Tibial artery (tissue), 4 donors: Measurements from ENCODE around the gene PARK7.

Experiments
- DNase-seq, 2 donors: peaks; one replicate each; pipeline ENCODE4 v3.0.0-alpha.2; 2019
- H3K27ac ChIP-seq, 2 donors: fragments of 200-600 bp; sonication (generic) in 1 of 2; 1 replicate in 1 of 2; 2 replicates in 1 of 2; pipeline ENCODE4 v1.5.1; 2018 to 2019; ENCODE audit warnings: mild to moderate bottlenecking in 1 of 2
- H3K27me3 ChIP-seq, 2 donors: fragments of 200-600 bp; sonication (generic) in 1 of 2; one replicate each; pipeline versions ENCODE4 v1.5.1 to v1.6.0; 2016 to 2019
- H3K36me3 ChIP-seq, 3 donors: fragments of 200-600 bp; sonication (generic) in 2 of 3; one replicate each; pipeline ENCODE4 v1.5.1; 2016 to 2019; ENCODE audit warnings: mild to moderate bottlenecking in 2 of 3
- H3K4me1 ChIP-seq, 4 donors: fragments of 200-600 bp; sonication (generic) in 2 of 4; 1 replicate in 3 of 4; 2 replicates in 1 of 4; pipeline ENCODE4 v1.5.1; 2016 to 2019
- H3K4me3 ChIP-seq, 2 donors: fragments of 200-600 bp; sonication (generic) in 1 of 2; 1 replicate in 1 of 2; 2 replicates in 1 of 2; pipeline ENCODE4 v1.5.1; 2018 to 2019; ENCODE audit warnings: mild to moderate bottlenecking in 2 of 2
- H3K9me3 ChIP-seq, 3 donors: fragments of 200-600 bp; sonication (generic) in 1 of 3; one replicate each; pipeline ENCODE4 v1.5.1; 2016 to 2019
- CTCF ChIP-seq, 2 experiments: fragments of 200-600 bp in 1 of 2; fragments of 450-650 bp in 1 of 2; IDR thresholded peaks; one replicate each; pipeline ENCODE4 v1.5.1; 2017 to 2019; ENCODE audit warnings: antibody characterized with exemption in 2 of 2, mild to moderate bottlenecking in 1 of 2, moderate library complexity in 1 of 2
- intact Hi-C: fragments of 100-400 bp; cut with DNase I; formaldehyde crosslinking; loops from one replicate; pipeline ENCODE4 v1.15.0; 2023; ENCODE audit warnings: low total_unique reads

PARK7 gene

GRCh38 chr1:7975212-7975865 lies 13.8 kb downstream of the PARK7 start:
- Histone ChIP-seq H3K9me3 (no peaks in the 10 kb centered on the region), H3K4me1 (peaks cover 0 to 4% (median 0%) of the 10 kb centered on the region in 4 donors), H3K36me3 (peaks cover 39 to 73% (median 55%) of the 10 kb centered on the region in 3 donors), H3K27me3 (no peaks in the 10 kb centered on the region), H3K4me3 (no peak overlapping the region), H3K27ac (no peak overlapping the region)
- DNase-seq: peak; percentile 55 to 78
- intact Hi-C loops: loop anchor here (5.0 kb wide), 1 partner anchor 372 kb away; no protein-coding TSS in a partner anchor
- TF ChIP-seq CTCF (IDR thresholded peaks at IDR 0.05): peak; percentile 89 to 90

- H3K4me1 ChIP-seq: peaks cover 0 to 17% (median 5%) of the 10 kb centered on the region in 4 donors
- TF ChIP-seq CTCF (IDR thresholded peaks at IDR 0.05): no peak
- H3K4me3 ChIP-seq: no peak overlapping the region
- peak in 1 of 2 donors; percentile 55 for DNase-seq
- H3K36me3 ChIP-seq: peaks cover 53 to 88% (median 72%) of the 10 kb centered on the region in 3 donors
- H3K27me3 ChIP-seq: no peaks in the 10 kb centered on the region
- intact Hi-C loops: loop anchor here (2.0 kb wide), 1 partner anchor 336 kb away; no protein-coding TSS in a partner anchor
- no peak overlapping the region for H3K27ac ChIP-seq
- no peaks in the 10 kb centered on the region for H3K9me3 ChIP-seq
These were observed 19.5 kb downstream of the PARK7 start for GRCh38 chr1:7980984-7981383.

GRCh38 chr1:7983086-7983778 lies 21.7 kb downstream of the PARK7 start:
- H3K4me1 ChIP-seq: peaks cover 0 to 12% (median 5%) of the 10 kb centered on the region in 4 donors
- H3K27ac ChIP-seq: peak overlapping the region in 1 of 2 donors; percentile 47
- peaks cover 61 to 85% (median 81%) of the 10 kb centered on the region in 3 donors for H3K36me3 ChIP-seq
- H3K27me3 ChIP-seq: no peaks in the 10 kb centered on the region
- intact Hi-C loops: no loop called here
- H3K9me3 ChIP-seq: no peaks in the 10 kb centered on the region
- DNase-seq: peak in 1 of 2 donors; percentile 63
- no peak for TF ChIP-seq CTCF (IDR thresholded peaks at IDR 0.05)
- no peak overlapping the region for H3K4me3 ChIP-seq

- Histone ChIP-seq H3K36me3 (peaks cover 51 to 70% (median 69%) of the 10 kb centered on the region in 3 donors), H3K9me3 (no peaks in the 10 kb centered on the region), H3K27me3 (no peaks in the 10 kb centered on the region), H3K27ac (no peak overlapping the region), H3K4me1 (peaks cover 0 to 20% (median 11%) of the 10 kb centered on the region in 4 donors), H3K4me3 (no peak overlapping the region)
- TF ChIP-seq CTCF (IDR thresholded peaks at IDR 0.05): no peak
- intact Hi-C loops: no loop called here
- DNase-seq: peak in 1 of 2 donors; percentile 40
These were observed 23.3 kb downstream of the PARK7 start for GRCh38 chr1:7984811-7985210.

- no peak overlapping the region for H3K27ac ChIP-seq
- H3K4me3 ChIP-seq: no peak overlapping the region
- DNase-seq: peak in 1 of 2 donors; percentile 58
- peaks cover 46 to 60% (median 57%) of the 10 kb centered on the region in 3 donors for H3K36me3 ChIP-seq
- intact Hi-C loops: no loop called here
- peaks cover 0 to 21% (median 11%) of the 10 kb centered on the region in 4 donors for H3K4me1 ChIP-seq
- TF ChIP-seq CTCF (IDR thresholded peaks at IDR 0.05): no peak
- H3K27me3 ChIP-seq: no peaks in the 10 kb centered on the region
- no peaks in the 10 kb centered on the region for H3K9me3 ChIP-seq
These were observed 24.5 kb downstream of the PARK7 start for GRCh38 chr1:7985851-7986612.
